ENCODE measurements around the gene EYS.
"Not testable (repeated sequence)": the region's sequence is repeated elsewhere in the genome, so short reads cannot be mapped to it uniquely, and the experiment has no call there.

Gene EYS

GRCh38 chr6:65071480-65071879 lies 635.5 kb downstream of the EYS start:
- no peak for DNase-seq

GRCh38 chr6:65064844-65065243 lies 642.2 kb downstream of the EYS start:
- DNase-seq, result no peak

- DNase-seq, result no peak
Observed at GRCh38 chr6:65059568-65059967, 647.5 kb downstream of the EYS start.

GRCh38 chr6:65055545-65055944 lies 651.5 kb downstream of the EYS start:
- no peak for DNase-seq

- no peak for DNase-seq
Observed at GRCh38 chr6:65052626-65053025, 654.4 kb downstream of the EYS start.

GRCh38 chr6:65045801-65046200 lies 661.2 kb downstream of the EYS start:
- DNase-seq, result no peak

GRCh38 chr6:65014006-65014405 lies 693.0 kb downstream of the EYS start:
- DNase-seq, result no peak

- DNase-seq, result no peak
Observed at GRCh38 chr6:65006788-65007187, 700.2 kb downstream of the EYS start.

- no peak for DNase-seq
Observed at GRCh38 chr6:65004283-65004682, 702.7 kb downstream of the EYS start.

GRCh38 chr6:65002882-65003281 lies 704.1 kb downstream of the EYS start:
- DNase-seq, result not testable (repeated sequence)

GRCh38 chr6:65000815-65001214 lies 706.2 kb downstream of the EYS start:
- DNase-seq, result no peak

GRCh38 chr6:64998204-64998603 lies 708.8 kb downstream of the EYS start:
- DNase-seq, result no peak

GRCh38 chr6:64996301-64996700 lies 710.7 kb downstream of the EYS start:
- no peak for DNase-seq

- no peak for DNase-seq
Observed at GRCh38 chr6:64990652-64991304, 716.2 kb downstream of the EYS start.

- no peak for DNase-seq
Observed at GRCh38 chr6:64988148-64988547, 718.9 kb downstream of the EYS start.

- no peak for DNase-seq
Observed at GRCh38 chr6:64987066-64987465, 720.0 kb downstream of the EYS start.

- DNase-seq, result no peak
Observed at GRCh38 chr6:64985726-64986125, 721.3 kb downstream of the EYS start.

- DNase-seq, result no peak
Observed at GRCh38 chr6:64984948-64985347, 722.1 kb downstream of the EYS start.

- no peak for DNase-seq
Observed at GRCh38 chr6:64983089-64983488, 723.9 kb downstream of the EYS start.

GRCh38 chr6:64973142-64973541 lies 733.9 kb downstream of the EYS start:
- no peak for DNase-seq

- DNase-seq, result no peak
Observed at GRCh38 chr6:64969139-64969538, 737.9 kb downstream of the EYS start.

GRCh38 chr6:64955435-64955848 lies 751.6 kb downstream of the EYS start:
- no peak for DNase-seq

- no peak for DNase-seq
Observed at GRCh38 chr6:64949257-64949656, 757.8 kb downstream of the EYS start.

- DNase-seq, result no peak
Observed at GRCh38 chr6:64948261-64948660, 758.8 kb downstream of the EYS start.

GRCh38 chr6:64945450-64945849 lies 761.6 kb downstream of the EYS start:
- DNase-seq, result no peak

Measured in CD4-positive, alpha-beta T cell treated with Interleukin-6 for 4 hours (primary cell).